DND-41 (cell line): ENCODE measurements around the gene STMN1.

Experiments used
- ATAC-seq: fragments of 200-7000 bp; cut with Tn5 transposase; 3 replicates; pipeline ENCODE4 v1.9.1; 2021; ENCODE audit warnings: low read depth; ENCODE audit not compliant: insufficient read depth
- DNase-seq: peaks from one replicate; pipeline ENCODE4 v3.0.0-alpha.2; 2020
- H2AFZ ChIP-seq: 2 replicates; pipeline ENCODE4 v1.6.0; 2012; ENCODE audit warnings: low read depth, low read length
- H3K27ac ChIP-seq: 2 replicates; pipeline ENCODE4 v1.5.1; 2012; ENCODE audit warnings: low read length, inconsistent platforms
- H3K27me3 ChIP-seq: fragments of 200-600 bp; sonication (generic); 2 replicates; pipeline ENCODE4 v1.6.0; 2012; ENCODE audit warnings: low read length, mild to moderate bottlenecking, inconsistent platforms; ENCODE audit not compliant: insufficient read depth, poor library complexity
- H3K36me3 ChIP-seq: 2 replicates; pipeline ENCODE4 v1.5.1; 2012; ENCODE audit warnings: low read length, inconsistent platforms; ENCODE audit not compliant: insufficient read depth
- H3K4me1 ChIP-seq: 2 replicates; pipeline ENCODE4 v1.5.1; 2012; ENCODE audit warnings: mild to moderate bottlenecking, low read length; ENCODE audit not compliant: insufficient read depth
- H3K4me2 ChIP-seq: 2 replicates; pipeline ENCODE4 v1.6.0; 2012; ENCODE audit warnings: mild to moderate bottlenecking, moderate library complexity, low read length, inconsistent platforms; ENCODE audit not compliant: insufficient read depth
- H3K4me3 ChIP-seq, 2 experiments: fragments of 200-600 bp in 1 of 2; shearing (Covaris generic) in 1 of 2; 2 replicates each; pipeline ENCODE4 v1.5.1; 2012 to 2016; ENCODE audit warnings: inconsistent platforms in 2 of 2, low read length in 2 of 2, mild to moderate bottlenecking in 2 of 2, low read depth in 1 of 2, moderate library complexity in 1 of 2
- H3K79me2 ChIP-seq: 2 replicates; pipeline ENCODE4 v1.6.0; 2012; ENCODE audit warnings: low read length, inconsistent platforms; ENCODE audit not compliant: insufficient read depth
- H3K9ac ChIP-seq: 2 replicates; pipeline ENCODE4 v1.6.0; 2012; ENCODE audit warnings: low read depth, mild to moderate bottlenecking, inconsistent platforms, low read length, moderate library complexity
- H3K9me3 ChIP-seq: 2 replicates; pipeline ENCODE4 v1.5.1; 2012; ENCODE audit warnings: low read length, moderate library complexity, mild to moderate bottlenecking, inconsistent platforms; ENCODE audit not compliant: insufficient read depth, severe bottlenecking
- H4K20me1 ChIP-seq: 2 replicates; pipeline ENCODE4 v1.6.0; 2012; ENCODE audit warnings: low read length; ENCODE audit not compliant: insufficient read depth
- CTCF ChIP-seq: IDR thresholded peaks from 2 replicates; pipeline ENCODE4 v1.5.1; 2012; ENCODE audit warnings: borderline replicate concordance, low read length, moderate library complexity, mild to moderate bottlenecking; ENCODE audit not compliant: poor library complexity, severe bottlenecking; ENCODE audit errors: extremely low read depth
- EZH2 ChIP-seq: IDR thresholded peaks from 3 replicates; pipeline ENCODE4 v1.6.1; 2012; ENCODE audit warnings: borderline replicate concordance, low read depth, mild to moderate bottlenecking, moderate library complexity, low read length, inconsistent platforms; ENCODE audit not compliant: severe bottlenecking

The STMN1 gene

DNA sequence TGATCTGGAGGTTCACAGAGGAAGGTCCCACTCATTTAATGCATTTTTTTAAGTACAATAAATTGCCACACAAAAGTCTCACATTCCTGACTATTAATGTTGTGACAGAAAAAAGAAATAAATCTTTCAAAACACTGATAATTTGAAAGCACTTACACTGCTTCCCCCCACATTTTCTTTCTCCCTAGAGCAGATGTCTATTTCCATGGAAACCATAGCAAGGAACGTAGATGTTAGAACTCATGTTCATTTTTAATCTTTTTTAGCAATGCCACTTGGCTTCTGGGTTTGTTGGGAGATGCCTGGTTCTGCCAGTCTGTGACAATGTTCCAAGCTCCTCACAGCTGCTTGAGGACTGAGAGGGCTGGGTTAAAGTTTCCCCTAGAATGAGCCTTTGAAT is 1.9 kb upstream of the STMN1 start:
- TF ChIP-seq EZH2: no peak
- TF ChIP-seq CTCF: no peak
- Histone ChIP-seq H3K36me3 (peaks cover 25% of the 10 kb centered on the region), H3K4me3 (no peak overlapping the region), H3K27ac (no peak overlapping the region), H4K20me1 (peaks cover 21% of the 10 kb centered on the region), H3K4me1 (peaks cover 26% of the 10 kb centered on the region), H3K79me2 (peaks cover 29% of the 10 kb centered on the region), H2AFZ (no peak overlapping the region), H3K9me3 (no peaks in the 10 kb centered on the region), H3K27me3 (no peaks in the 10 kb centered on the region), H3K9ac (no peak overlapping the region), H3K4me2 (no peak overlapping the region)
- DNase-seq: no peak
- no peak for ATAC-seq

- TF ChIP-seq EZH2 (no peak), CTCF (no peak)
- no peak for ATAC-seq
- H4K20me1 ChIP-seq: peaks cover 25% of the 10 kb centered on the region
- no peaks in the 10 kb centered on the region for H3K27me3 ChIP-seq
- H3K9ac ChIP-seq: no peak overlapping the region
- DNase-seq: no peak
- H3K4me2 ChIP-seq: no peak overlapping the region
- H3K79me2 ChIP-seq: peaks cover 35% of the 10 kb centered on the region
- peaks cover 30% of the 10 kb centered on the region for H3K36me3 ChIP-seq
- H3K4me3 ChIP-seq: no peak overlapping the region
- peaks cover 32% of the 10 kb centered on the region for H3K4me1 ChIP-seq
- no peaks in the 10 kb centered on the region for H3K9me3 ChIP-seq
- no peak overlapping the region for H3K27ac ChIP-seq
- H2AFZ ChIP-seq: peak overlapping the region; percentile 67; the same call in 1 of the 2 replicates
Measured at GRCh38 chr1:25907601-25908000, 1.4 kb upstream of the STMN1 start.

- Histone ChIP-seq H3K4me1 (peaks cover 39% of the 10 kb centered on the region), H3K9ac (peak overlapping the region; percentile 99), H3K79me2 (peaks cover 43% of the 10 kb centered on the region), H3K27me3 (no peaks in the 10 kb centered on the region), H3K4me3 (peak overlapping the region; percentile 77 to 87; a peak in 3 of 4 replicates), H3K4me2 (peak overlapping the region; percentile 70), H3K9me3 (no peaks in the 10 kb centered on the region), H3K36me3 (peaks cover 38% of the 10 kb centered on the region), H3K27ac (peak overlapping the region; percentile 65), H2AFZ (peak overlapping the region; percentile 67), H4K20me1 (peaks cover 33% of the 10 kb centered on the region)
- no peak for DNase-seq
- TF ChIP-seq EZH2 (no peak), CTCF (no peak)
- ATAC-seq: no peak
Measured at GRCh38 chr1:25906644-25907300, 553 bp upstream of the STMN1 start.
